Medulla oblongata (tissue), 1 donor: Measurements from ENCODE around the gene SARNP.

Experiments
- DNase-seq: peaks from one replicate; pipeline ENCODE4 v3.0.0-alpha.2; 2015; ENCODE audit errors: extremely low spot score

Gene SARNP

DNA sequence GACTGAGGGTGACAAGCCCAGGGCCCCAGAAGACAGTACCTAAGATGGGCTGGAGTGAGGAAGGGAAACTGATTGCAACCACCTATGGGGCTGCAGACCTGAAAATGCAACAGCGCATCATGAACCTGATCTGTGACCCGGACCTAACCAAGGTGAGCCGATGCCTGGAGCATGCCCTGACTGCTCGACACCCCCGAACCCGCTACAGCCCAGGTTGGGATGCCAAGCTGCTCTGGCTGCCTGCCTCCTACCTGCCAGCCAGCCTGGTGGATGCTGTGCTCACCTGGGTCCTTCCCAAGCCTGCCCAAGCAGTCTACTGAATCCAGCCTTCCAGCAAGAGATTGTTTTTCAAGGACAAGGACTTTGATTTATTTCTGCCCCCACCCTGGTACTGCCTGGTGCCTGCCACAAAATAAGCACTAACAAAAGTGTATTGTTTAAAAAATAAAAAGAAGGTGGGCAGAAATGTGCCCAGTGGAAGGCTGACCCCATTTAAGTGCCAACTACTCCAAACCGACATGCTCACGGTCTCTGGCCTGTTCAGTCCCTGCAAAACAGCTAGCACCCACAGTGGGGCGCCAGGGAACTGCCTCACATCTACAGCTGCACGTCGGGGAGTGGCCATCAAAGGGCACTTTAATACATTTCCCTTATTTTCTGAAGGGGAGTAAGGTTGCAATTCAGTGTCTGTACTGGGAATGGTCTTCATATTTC is 93.1 kb downstream of the SARNP start:
- peak; percentile 82 for DNase-seq

DNA sequence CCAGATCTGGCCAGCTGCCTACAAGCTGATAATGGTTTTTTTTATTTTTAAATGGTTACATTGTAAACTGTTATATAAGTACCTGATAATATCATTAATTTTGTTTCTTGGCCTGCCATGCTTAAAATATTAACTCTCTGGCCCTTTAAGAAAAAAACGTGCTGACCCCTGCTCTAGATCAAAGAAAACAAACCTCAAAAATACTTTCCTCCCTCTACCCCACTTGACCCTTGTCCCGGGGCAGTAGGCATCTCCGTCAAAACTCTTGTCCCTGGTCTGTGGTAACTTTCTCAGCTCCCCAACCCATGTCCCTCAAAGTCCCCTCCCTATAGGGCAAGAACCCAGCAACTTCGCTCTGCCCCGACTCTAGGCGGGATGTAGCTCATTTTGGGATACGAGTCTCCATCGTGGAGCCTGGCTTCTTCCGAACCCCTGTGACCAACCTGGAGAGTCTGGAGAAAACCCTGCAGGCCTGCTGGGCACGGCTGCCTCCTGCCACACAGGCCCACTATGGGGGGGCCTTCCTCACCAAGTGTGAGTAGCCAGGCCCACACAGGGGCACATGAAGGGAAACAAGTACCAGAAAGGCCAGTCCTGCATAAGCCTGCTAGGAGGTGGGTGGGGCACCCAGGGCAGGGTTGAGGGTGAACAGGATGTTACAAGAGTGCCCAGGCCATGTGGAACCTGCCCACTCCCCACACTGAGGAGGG is 93.9 kb downstream of the SARNP start:
- no peak for DNase-seq

DNA sequence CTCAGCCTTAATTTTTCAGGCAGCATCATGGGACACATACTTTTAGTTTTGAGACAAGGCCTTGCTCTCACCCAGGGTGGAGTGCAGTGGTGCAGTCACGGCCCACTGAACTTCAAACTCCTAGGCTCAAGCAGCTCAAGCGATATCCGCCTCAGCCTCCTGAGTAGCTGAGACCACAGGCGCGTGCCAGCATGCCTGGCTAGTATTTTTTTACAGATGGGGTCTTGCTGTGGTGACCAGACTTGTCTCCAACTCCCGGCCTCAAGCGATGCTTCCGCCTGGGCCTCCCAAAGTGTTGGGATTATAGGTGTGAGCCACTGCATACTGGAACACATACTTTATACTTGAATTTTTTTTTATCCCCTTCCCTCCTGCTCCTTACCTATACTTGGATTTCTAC is 94.6 kb downstream of the SARNP start:
- no peak for DNase-seq

DNA sequence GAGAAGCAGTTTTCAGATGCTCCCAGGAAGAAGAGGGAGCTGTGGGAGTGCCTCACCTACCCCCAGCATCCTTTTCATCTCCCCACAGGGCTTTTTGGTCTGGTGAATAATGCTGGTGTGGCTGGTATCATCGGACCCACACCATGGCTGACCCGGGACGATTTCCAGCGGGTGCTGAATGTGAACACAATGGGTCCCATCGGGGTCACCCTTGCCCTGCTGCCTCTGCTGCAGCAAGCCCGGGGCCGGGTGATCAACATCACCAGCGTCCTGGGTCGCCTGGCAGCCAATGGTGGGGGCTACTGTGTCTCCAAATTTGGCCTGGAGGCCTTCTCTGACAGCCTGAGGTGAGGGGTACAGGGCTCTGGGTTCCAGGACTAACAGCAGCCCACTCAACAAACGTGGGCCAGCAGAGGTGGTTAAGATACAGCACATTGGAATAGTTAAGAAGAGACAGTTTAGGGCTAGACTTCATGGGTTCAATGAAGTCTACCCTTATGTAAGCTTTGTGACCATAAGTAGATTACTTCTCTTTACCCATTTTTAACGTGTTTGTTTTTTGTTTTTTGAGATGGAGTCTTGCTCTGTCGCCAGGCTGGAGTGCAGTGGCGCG is 95.8 kb downstream of the SARNP start:
- DNase-seq: peak; percentile 20

DNA sequence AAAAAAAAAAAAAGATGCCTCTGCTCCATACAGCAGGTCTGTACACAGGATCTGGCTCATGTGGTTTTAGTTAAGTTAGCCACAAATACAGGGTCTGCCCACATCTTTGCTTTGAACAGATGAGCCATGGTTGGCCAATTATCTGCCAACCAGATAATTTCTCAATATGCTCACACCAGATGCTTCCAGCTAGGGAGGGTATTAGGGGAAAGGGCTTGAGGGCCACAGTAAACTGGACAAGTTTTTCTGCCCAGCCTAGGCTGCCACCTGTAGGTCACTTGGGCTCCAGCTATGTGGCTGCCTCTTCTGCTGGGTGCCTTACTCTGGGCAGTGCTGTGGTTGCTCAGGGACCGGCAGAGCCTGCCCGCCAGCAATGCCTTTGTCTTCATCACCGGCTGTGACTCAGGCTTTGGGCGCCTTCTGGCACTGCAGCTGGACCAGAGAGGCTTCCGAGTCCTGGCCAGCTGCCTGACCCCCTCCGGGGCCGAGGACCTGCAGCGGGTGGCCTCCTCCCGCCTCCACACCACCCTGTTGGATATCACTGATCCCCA is 96.6 kb downstream of the SARNP start:
- peak; percentile 86 for DNase-seq

DNA sequence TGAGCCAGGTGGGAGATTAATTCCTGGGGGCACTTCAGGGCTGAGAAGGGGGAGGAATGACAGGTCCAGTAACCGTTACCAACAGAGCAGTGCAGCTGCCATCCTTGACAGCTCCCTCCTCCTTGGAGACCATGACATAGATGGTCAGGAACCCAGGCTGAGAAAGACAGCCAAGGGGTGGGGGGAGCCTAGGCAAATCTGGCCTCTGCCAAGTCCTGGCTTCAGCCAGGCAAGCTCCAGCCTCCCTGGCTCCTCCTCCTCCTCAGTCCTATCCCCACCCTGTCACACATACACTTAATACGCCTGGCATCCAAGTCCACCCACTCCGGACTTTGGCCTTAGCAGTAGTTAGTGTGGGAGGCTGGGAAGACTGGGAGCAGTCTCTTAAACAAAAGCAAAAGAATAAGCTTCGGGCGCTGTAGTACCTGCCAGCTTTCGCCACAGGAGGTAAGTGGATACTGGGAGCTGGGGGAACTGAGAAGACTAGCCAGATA is 97.4 kb downstream of the SARNP start, which contains the start of gene RDH5:
Gene RDH5, plus strand, starts transcription at position 323 of the 494 bp plus-strand sequence. CDS start 792 bp downstream, outside the sequence.
- peak; percentile 70 for DNase-seq

DNA sequence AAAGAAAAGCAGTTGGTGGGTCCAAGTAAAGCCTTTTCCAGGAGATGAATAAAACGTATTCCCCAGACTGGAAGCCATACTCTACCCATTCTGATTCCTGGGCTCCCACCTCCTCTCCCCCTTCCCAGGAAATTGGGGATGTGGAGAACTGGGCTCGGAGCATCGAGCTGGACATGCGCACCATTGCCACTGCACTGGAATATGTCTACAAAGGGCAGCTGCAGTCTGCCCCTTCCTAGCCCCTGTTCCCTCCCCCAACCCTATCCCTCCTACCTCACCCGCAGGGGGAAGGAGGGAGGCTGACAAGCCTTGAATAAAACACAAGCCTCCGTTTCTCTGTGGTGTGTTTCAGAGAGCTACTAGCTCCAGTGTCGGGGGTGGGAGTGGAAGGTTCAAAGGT is 98.2 kb downstream of the SARNP start:
- no peak for DNase-seq

DNA sequence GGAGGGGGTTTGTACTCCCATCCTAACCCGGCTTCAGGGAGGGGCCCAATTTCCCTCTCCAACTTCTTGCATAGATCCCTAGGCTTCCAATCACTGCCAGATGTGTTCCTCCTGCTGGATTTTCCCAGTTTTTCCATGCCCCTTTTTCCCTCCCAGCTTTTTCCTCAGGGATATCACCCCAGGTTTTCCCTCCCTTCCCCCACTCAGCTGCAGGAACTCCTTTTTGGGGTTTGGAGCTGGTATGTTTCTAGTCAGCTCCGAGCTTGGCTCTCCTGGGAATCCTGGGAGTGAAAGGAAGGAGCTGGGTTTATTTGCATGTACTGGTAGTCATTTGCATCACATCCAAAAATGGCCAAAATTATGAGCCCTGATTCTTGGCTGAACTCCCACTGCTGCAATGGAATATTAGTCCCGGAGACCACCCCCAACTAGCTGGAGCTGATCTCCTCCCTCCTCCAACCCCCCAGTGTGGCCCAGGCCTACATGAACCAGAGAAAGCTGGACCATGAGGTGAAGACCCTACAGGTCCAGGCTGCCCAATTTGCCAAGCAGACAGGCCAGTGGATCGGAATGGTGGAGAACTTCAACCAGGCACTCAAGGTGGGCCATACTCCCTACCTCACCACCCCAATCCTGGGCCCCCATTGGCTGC is 98.8 kb downstream of the SARNP start:
- DNase-seq: no peak

DNA sequence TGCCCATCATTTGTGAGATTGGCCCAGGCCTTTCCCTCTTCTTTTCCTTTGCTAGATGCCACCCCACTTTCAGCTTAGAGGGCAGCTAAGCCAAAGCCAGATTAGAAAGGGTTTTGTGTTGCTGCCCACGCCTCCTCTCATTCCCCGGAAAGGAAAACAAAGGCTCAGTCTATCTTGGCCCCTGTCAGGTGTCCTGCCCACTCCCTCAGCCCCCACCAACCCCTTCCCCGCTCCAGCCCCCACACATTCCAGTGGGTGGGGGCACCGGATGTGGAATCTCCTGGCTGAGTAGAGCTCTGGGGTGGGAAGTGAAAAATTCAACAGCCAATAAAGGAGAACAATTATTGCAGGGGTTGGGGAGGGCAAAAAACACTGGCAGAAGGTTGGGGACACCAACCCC is 99.5 kb downstream of the SARNP start:
- peak; percentile 6 for DNase-seq

DNA sequence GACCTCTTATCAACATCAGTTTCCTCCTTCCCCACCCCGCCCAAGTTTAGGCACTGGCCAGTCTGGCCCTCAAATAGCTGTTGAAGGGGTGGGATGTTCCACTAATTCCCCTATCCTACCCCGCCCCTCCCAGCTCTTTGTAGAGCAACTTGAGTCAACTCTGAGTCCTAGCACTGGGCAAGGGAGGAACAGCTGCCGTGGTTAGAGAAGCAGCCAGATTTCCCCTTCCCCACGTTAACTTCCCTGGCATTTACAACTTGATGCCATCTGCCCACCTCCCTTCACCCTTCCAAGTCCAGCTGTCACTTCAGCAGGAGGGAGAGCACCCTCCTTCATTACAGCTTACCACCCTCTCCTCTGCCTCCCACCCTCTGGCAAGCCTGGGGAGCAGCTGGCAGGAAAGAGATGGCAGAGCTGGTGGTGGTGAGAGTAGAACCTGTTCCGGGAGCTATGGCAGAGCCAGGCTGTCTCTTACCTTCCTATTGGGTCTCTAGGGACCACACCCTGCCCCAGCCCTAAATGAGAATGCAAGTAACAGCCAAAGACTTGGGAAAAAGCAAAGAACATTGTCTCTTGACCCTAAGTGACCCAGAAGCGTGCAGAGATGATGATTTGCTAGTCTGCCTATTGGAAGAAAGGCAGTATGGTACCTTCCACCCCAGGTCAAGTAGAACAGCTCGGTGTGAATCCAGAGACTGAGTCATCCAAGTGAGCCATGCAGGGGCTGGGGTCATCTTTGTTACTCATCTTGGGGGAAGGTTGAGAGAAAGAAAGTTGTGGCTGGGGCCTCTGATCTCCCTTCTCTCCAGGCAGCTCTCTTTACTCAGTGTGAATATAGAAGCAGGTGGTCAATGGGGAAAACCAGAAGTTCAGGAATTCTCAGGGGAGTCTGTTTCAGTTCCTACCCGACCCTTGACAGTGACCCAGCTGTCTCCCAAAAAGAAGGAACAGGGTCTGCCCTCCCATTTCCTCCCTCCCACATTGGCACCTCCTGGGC is 100.2 kb downstream of the SARNP start:
- DNase-seq: peak; percentile 4

DNA sequence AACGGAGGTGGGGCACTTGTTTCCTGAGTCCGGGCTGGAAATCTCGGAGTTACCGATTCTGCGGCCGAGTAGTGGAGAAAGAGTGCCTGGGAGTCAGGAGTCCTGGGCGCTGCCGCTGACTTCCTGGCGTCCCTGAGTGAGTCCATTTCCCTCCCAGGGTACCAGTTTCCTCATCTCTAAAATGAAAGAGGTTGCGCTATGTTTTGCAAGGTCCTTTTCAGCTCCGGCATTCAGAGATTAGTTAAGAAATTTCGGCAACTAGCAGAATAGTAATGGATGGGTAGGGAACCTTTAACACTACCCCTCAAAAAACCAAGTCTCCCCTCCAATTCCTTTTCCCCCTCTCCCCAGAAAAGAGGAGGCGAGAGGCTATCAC is 101.0 kb downstream of the SARNP start:
- no peak for DNase-seq

DNA sequence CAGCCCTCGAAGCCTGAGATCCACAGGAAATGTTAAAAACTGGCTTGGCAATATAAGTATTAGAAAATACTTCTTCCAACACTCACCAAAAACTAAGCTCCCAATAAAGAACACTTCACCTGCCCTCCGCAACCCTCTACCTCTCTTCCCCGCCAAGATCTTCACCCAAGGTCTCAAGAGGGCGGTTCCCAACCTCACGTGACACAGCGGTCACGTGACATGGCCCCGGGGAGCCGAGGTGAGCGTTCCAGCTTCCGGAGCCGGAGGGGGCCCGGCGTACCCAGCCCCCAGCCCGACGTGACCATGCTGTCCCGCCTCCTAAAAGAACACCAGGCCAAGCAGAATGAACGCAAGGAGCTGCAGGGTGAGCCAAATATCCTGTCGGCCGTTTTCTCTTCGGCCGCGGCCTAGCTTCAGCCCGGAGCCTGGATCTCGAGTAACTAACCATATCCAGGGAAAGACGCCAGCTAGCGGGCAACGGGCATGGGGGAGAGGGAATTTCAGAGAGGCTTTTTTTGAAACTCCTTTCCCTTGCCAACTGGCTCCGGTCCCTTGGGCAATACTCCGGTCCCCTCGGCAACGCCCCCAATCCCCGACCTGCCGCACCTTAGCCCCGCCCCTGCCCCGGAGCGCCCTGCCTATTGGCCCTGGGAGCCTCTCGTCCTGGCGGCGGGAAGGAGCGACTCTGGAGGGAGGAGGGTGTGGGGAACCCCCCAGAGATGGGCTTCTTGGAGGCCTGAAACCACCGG is 101.5 kb downstream of the SARNP start, which contains the start of gene BLOC1S1:
Gene BLOC1S1, plus strand, starts transcription at position 214 of the 749 bp plus-strand sequence. Its CDS starts 6 bp downstream, at position 220.
- DNase-seq: peak; percentile 96

DNA sequence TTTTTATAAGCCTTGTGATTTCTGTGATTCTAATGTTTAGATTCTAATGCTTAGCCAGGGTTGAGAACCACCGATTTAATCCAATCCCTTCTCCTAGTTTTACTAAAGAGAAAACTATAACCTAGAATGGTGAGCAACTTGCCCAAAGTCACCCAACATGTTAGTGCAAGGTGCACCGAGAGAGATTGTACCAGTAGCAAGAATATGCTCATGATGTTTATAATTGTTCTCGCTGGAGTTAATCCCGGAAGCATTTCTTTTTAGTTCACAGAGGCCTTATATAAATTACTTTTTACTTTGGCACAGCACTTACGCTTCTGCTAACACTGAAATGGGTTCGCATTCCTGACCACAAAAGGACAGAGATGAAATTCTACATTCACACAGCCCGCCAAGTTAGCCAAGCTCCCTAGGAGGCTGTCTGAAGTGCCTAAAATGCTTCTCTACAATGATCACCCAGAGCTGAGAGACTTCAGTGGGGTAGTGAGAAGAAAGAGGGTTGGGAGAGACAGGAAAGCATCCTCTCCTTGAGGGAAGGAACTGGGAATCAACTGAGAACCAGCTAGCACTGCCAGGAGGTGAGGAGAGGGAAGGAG is 102.3 kb downstream of the SARNP start:
- DNase-seq: no peak

DNA sequence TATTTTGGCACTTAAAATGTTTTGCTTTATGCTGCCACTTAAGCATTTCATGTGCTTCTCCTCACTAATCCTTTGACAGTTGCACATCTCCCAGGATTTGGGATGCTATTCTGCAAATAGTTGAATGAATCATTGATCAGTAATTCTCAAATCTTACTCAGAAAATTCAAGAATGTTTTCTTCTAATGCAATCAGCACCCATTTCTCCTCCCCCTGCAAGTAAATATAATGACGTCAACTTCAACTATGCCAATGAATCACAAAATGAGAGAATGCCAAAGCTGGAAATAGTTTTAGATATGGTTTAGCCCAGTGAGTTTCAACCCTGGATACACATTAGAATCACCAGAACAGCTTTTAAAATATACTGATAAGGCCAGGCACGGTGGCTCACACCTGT is 103.8 kb downstream of the SARNP start:
- no peak for DNase-seq

DNA sequence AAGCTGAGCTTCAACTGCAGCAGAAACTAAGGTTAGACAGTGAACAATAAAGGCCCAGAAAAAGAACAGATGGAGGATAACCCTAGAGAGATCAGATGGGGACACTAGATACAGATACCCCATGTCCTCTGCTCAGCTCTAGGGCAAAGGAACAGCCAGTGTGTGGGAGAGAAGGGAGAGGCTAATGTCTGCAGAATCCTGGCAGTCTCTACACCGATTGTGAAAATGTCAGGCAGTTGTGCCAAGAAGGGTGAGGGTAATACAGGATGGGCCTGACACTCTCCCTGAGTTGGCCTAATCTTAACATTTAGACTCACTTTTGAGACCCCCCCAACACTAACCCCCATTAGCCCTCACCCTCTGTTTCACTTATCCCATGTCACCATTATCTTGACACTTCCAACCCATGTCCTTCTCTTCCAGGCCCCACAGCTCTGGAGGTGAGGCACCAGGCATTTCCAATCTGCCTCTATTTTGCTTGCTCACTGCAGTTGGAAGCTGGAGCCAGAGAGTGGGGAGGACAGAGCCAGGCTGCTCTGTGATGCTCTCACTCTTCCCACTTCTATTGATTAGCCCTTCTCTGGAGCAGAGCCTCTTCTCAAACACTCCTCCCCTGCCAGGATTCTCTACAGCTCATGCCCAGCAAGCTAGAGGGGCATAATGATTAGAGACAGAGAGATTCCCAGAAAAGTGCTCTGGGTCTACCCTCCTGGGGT is 104.7 kb downstream of the SARNP start:
- DNase-seq: no peak

DNA sequence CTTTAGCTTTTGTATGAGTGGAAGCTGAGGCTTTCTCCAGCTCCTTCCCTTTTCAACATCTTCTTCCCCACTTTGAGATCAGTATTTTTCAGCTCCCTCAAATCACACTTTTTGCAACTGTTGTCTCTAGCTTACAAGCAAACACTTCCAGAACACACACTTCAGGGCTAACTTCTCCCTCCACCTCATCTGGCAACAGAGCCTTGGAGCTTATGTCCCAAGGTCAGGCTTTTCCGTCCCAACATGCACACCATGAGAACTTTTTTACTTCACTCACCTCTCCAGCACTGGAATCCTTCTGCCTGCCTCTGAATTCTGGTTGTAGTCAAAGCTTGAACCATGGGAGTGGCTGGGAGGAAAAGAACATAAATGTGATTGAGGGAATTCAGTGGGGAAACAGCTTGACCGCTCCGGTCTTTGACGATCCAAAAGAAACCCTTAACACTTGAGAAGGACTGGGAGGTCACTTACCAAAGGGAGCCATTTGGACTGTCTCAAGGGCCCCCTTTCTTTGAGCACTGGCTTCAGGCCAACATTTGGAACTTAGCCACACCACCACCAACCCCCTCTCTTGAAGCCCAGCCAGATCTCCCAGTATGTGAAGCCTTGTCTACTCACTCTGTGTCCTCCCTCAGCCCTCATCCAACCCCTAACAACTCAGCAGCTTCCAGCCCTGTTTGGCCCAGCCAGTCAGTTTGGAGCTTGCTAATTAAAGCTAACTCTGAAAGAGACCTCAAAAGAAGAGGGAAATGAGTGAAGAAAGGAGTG is 105.6 kb downstream of the SARNP start:
- peak; percentile 13 for DNase-seq

DNA sequence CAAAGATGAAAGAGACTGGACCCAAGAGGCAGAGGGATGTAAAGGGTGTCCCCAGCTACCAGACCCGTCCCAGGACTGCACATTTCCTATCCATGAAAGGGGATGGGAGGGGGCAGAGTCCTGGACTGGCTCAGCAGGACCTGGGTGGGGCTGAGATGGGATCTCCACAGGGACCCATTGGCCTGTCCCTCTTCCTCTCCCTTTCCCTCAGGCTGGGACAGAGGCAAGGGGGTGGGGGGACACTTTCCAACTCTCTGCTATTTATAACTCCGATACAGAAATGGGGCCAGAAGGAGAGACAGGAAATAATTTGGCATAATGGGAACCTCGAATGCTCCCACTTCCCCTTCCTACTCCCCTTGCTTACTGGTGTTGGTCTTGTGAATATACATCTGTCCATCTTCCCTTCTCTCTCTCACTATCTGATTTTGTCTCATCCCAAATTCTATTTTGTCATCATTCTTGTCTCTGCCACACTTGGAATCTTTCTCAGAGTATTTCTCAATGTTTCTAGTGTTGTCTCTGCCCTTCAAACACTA is 108.8 kb downstream of the SARNP start:
- peak; percentile 10 for DNase-seq
